Stimulated activated CD4-positive, alpha-beta T cell treated with anti-CD3 and anti-CD28 coated beads, Interleukin-4, amount 100 ng/mL, for 1 hour (primary cell): Measurements from ENCODE around the gene SGTA.
"Not testable (repeated sequence)": the region's sequence is repeated elsewhere in the genome, so short reads cannot be mapped to it uniquely, and the experiment has no call there.

Experiments
- DNase-seq: peaks from one replicate; pipeline ENCODE4 v3.0.0-alpha.2; 2020

The SGTA gene

GRCh38 chr19:2792666-2793065, 9.6 kb upstream of the SGTA start:
- DNase-seq = not testable (repeated sequence)

- no peak for DNase-seq
These were observed 8.8 kb upstream of the SGTA start for GRCh38 chr19:2791876-2792275.

GRCh38 chr19:2791440-2791839, 8.4 kb upstream of the SGTA start:
- DNase-seq = no peak

- no peak for DNase-seq
These were observed 7.6 kb upstream of the SGTA start for GRCh38 chr19:2790557-2791271.

GRCh38 chr19:2790194-2790556, 7.1 kb upstream of the SGTA start:
- DNase-seq = no peak

GRCh38 chr19:2788237-2788636, 5.2 kb upstream of the SGTA start:
- no peak for DNase-seq

GRCh38 chr19:2787115-2787514, 4.0 kb upstream of the SGTA start:
- DNase-seq = no peak

- peak; percentile 100 for DNase-seq
These were observed 2.3 kb upstream of the SGTA start, which contains the start of gene THOP1 for GRCh38 chr19:2785244-2785997. TSS of gene THOP1 (plus strand) at chr19:2785503. CDS start at chr19:2785663, 160 bp downstream.

- DNase-seq = no peak
These were observed 690 bp upstream of the SGTA start for GRCh38 chr19:2783781-2784145.

GRCh38 chr19:2782329-2782935, 641 bp downstream of the SGTA start:
- DNase-seq = no peak

GRCh38 chr19:2780284-2780683, 2.8 kb downstream of the SGTA start:
- no peak for DNase-seq

- no peak for DNase-seq
These were observed 3.8 kb downstream of the SGTA start for GRCh38 chr19:2779121-2779740.

GRCh38 chr19:2777952-2778683, 5.0 kb downstream of the SGTA start:
- no peak for DNase-seq

- DNase-seq = peak; percentile 64
These were observed 7.3 kb downstream of the SGTA start for GRCh38 chr19:2775556-2776430.

- no peak for DNase-seq
These were observed 8.0 kb downstream of the SGTA start for GRCh38 chr19:2774953-2775555.

- no peak for DNase-seq
These were observed 8.9 kb downstream of the SGTA start for GRCh38 chr19:2774083-2774679.

- no peak for DNase-seq
These were observed 11.0 kb downstream of the SGTA start for GRCh38 chr19:2771786-2772674.

GRCh38 chr19:2770055-2771013, 12.7 kb downstream of the SGTA start:
- DNase-seq = no peak

- DNase-seq = no peak
These were observed 13.9 kb downstream of the SGTA start for GRCh38 chr19:2769218-2769617.
